ENCODE measurements around the gene THTPA. TPM values are rescaled to one million over a fixed set of nuclear protein-coding genes. Genes with fewer than 3 reads are reported as not detected.

THTPA gene
- total RNA-seq, 1 donor from 2014 or later: 31.6 TPM

Other genes starting within 250 kb of the THTPA start
- 19.4 and 22.0 TPM in 2 replicates for gene BCL2L2, start 249.4 kb upstream of the THTPA start, total RNA-seq
- 90.2 and 90.5 TPM in 2 replicates for gene PABPN1, start 234.8 kb upstream of the THTPA start, total RNA-seq
- gene SLC22A17, start 203.4 kb upstream of the THTPA start, total RNA-seq: 9.6 and 11.1 TPM in 2 replicates
- not detected in 2 replicates for gene EFS, start 191.1 kb upstream of the THTPA start, total RNA-seq
- gene IL25, start 183.5 kb upstream of the THTPA start, total RNA-seq: not detected in 2 replicates
- not detected in 2 replicates for gene CMTM5, start 179.2 kb upstream of the THTPA start, total RNA-seq
- gene MYH6, start 148.0 kb upstream of the THTPA start, total RNA-seq: 2.6 and 3.4 TPM in 2 replicates
- gene MYH7, start 120.6 kb upstream of the THTPA start, total RNA-seq: 155 and 258 TPM in 2 replicates
- 34.3 and 39.5 TPM in 2 replicates for gene NGDN, start 86.6 kb upstream of the THTPA start, total RNA-seq
- gene ZFHX2, start 4.5 kb upstream of the THTPA start, total RNA-seq: 0.05 and 0.31 TPM in 2 replicates
- 10.0 and 10.2 TPM in 2 replicates for gene AP1G2, start 11.5 kb downstream of the THTPA start, total RNA-seq
- gene JPH4, start 22.5 kb downstream of the THTPA start, total RNA-seq: not detected in 2 replicates
- 0.19 and 1.2 TPM in 2 replicates for gene DHRS2, start 80.1 kb downstream of the THTPA start, total RNA-seq

All from myocyte (in vitro differentiated cells).